Body of pancreas (tissue), 4 donors: Measurements from ENCODE around the gene ZGPAT.

Source experiments
- POLR2A ChIP-seq, 3 donors: fragments of 450-650 bp; IDR thresholded peaks; one replicate each; pipeline ENCODE4 v1.6.1; 2016; ENCODE audit warnings: antibody characterized with exemption in 3 of 3, mild to moderate bottlenecking in 2 of 3
- TF ChIP-seq, protein P1 (sequence below), 7 experiments: fragments of 450-650 bp in 4 of 7; fragments of 200-600 bp in 3 of 7; sonication (generic) in 3 of 7; IDR thresholded peaks; one replicate each; pipeline ENCODE4 v1.5.1; 2016 to 2019; ENCODE audit warnings: antibody characterized with exemption in 7 of 7

DNA sequence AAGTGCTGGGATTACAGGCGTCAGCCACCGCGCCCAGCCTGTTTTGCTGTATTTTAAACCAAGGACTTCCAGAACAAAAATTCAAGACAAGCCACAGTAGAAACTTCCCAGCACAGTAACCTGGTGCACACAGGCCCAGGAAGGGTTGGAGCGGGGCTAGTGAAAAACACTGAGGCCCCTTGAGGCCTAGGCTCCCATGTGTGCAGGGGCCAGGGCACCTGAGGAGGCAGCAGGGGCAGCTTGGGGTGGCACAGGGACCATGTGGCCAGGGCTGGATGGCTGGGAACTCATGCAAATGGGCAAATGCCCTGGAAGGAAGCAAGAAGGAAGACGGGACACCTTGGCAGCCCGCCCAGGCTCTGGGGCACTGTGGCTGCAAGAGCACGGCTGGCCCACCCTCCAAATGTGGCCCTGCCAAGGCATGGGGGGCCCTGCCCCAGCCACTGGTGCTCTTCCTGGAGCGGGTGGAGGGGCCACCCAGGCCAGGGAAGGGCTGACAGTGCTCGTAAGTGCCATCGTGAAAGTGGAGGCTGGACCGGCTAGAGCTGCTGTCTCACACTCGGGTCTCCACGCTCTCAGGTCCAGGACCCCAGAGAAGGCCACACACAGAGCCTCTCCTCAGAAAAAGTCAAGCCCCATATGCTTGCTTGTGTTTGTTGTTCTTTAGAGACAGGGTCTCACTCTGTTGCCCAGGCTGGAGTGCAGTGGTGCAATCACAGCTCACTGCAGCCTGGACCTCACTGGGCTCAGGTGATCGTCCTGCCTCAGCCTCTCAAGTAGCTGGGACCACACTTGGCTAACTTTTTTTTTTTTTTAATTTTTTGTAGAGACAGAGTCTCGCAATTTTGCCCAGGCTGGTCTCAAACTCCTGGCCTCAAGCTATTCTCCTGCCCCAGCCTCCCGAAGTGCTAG lies 42.0 kb downstream of the ZGPAT start:
- TF ChIP-seq POLR2A (IDR thresholded peaks at IDR 0.05): no peak
- TF ChIP-seq, protein P1, sequence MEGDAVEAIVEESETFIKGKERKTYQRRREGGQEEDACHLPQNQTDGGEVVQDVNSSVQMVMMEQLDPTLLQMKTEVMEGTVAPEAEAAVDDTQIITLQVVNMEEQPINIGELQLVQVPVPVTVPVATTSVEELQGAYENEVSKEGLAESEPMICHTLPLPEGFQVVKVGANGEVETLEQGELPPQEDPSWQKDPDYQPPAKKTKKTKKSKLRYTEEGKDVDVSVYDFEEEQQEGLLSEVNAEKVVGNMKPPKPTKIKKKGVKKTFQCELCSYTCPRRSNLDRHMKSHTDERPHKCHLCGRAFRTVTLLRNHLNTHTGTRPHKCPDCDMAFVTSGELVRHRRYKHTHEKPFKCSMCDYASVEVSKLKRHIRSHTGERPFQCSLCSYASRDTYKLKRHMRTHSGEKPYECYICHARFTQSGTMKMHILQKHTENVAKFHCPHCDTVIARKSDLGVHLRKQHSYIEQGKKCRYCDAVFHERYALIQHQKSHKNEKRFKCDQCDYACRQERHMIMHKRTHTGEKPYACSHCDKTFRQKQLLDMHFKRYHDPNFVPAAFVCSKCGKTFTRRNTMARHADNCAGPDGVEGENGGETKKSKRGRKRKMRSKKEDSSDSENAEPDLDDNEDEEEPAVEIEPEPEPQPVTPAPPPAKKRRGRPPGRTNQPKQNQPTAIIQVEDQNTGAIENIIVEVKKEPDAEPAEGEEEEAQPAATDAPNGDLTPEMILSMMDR (IDR thresholded peaks at IDR 0.05): no peak
